Measurements from ENCODE around the gene HAGHL.
"Not testable (repeated sequence)": the region's sequence is repeated elsewhere in the genome, so short reads cannot be mapped to it uniquely, and the experiment has no call there.

HAGHL gene

DNA sequence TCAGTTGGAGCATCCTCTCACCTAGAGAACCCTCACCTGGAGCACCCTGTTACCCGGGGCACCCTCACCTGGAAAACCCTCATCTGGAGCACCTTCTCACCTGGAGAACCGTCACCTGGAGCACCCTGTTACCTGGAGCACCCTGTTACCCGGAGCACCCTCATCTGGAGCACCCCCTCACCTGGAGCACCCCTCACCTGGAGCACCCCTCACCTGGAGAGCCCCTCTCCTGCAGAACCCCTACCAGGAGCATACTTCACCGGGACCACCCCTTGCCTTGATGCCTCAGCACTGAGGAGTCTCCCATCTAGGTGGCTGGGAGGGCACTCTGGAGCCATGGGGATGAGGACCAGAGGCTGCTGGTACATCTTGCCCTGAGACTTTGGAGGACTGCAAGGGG, 17.9 kb upstream of the HAGHL start:
- DNase-seq: no peak

DNA sequence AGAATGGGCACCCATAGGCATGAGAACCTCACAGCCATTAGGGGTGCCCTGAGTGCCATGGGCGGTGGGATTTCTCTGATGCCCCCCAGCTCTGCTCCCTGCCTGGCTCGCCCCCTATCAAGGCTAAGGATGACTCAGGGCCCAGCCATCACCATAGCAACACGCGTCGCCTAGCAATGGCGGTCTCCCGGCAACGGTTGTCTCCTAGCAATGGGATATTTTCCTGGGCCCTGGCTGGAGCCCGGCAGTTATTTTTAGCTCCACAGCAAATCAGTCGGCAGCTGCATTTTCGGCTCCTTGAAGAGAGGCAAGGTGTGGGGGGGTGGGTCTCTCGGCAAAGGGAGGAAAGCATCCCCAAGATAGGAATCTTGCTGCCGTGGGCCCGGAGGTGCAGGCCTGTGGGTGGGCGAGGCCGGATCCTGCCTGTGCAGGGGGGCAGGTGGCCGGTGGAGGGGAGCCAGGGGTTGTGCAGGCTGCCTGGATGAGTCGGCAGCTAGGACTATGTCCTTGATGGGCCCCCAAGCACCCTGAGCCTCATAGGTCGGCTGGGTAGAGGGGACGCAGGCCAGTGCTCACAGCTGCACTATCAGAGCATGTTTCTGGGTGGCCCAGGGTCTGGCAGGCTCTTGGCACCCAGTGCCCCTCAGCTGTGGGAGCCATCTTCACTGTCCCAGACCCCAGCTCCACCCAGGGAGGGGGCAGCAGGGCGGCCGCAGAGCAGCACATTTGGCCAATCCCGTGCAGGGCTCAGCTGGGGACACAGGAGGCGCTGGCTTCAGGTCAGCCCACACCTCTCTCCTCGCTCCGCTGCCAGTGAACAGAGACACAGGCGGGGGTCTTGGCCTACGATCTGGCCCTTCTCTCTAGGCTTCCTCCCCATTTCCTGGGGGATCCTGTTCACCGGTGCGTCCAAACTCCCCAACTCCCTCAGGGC, 17.1 kb upstream of the HAGHL start:
- peak; percentile 77 for DNase-seq

DNA sequence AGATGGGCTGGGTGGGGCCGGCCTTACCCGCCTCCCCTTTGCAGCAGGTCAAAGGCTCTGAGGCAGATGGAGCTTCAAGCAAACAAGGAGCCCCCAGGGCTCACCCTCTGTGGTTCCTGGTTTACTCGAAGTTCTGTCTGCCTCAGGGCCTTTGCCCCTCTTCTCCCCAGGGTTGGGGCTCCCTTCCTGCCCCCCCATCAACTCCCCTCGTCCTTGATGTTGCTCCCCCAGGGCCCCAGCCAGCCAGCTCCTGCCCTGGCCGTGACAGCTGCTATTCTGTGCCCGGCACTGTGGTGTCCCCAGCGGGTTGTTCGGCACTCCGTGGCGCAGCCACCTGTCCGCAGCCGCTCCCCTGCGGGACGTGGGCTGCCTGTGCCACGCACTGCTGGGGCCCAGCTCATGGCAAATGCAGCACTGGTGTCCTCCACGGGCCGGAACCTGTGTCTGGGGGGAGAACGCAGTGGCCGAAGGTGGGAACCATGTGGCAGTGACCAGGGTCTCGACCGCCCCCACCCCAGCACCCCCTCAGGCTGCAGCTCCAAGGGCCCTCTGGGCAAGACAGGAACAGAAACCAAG, 16.3 kb upstream of the HAGHL start:
- no peak for DNase-seq

DNA sequence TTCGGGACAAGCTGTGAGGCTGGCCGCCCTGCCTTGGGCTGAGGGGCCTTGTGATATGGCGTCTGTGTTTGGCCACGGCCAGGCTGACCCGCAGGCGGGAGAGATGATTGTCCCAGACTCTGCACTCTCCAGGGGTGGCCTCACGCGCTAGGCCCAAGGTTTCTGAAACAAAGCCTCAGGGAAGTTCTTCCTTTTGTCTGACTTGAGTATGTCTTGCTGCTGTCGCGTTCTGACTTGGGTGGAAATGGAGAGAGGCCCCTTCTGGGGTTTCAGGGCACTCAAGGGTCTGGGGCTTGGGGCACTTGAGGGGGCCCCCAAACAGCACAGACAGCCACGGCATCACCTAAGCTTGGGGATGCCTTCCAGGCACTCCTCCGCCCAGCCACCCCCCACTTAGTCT, 15.8 kb upstream of the HAGHL start:
- no peak for DNase-seq

DNA sequence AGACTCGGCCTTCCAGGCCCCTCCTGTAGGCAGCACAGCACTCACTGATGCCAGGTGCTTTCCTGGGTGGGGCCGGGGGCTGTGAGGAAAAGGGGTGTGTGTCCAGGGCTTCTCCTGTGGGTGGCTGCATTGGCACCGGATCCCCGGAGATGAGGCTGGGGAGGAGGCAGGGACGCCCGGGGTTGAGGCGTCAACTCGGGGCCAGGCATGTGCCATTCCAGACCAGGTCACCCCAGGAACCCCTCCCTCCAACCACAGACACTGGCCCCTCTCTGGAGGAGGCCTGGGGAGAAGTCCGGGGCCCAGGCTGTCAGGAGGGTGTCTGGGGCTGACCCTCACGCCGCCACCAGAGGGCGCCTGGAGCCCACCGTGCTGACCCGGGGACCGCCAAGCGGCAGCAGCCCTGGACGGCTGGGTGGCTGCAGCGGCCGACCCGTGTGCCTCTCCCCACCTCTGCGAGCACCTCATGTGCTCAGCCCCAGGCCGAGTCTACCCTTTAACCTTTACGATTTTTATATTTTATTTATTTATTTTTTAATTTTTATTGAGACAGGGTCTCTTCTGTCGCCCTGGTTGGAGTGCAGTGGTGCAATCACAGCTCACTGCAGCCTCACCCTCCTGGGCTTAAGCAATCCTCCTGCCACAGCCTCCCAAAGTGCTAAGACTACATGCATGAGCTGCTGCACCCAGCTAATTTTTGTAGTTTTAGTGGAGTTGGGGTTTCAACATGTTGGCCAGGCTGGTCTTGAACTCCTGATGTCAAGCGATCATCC, 15.2 kb upstream of the HAGHL start:
- no peak for DNase-seq

DNA sequence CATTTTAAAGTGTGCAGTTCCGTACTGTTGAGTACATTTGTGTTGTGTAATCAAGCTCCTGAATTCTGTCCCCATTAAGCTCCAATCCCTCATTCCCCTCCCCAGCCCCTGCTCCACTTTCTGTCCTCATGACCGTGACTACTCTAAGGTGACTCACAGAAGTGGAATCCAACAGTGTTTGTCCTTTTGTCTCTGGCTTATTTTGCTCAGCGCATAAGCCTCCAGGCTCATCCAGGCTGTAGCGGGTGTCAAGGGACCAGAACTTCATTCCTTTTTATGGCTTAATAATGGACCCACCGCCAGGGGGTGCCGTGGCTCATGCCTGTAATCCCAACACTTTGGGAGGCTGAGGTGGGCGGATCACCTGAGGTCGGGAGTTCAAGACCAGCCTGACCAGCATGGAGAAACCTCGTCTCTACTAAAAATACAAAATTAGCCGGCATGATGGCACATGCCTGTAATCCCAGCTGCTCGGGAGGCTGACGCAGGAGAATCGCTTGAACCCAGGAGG, 14.1 kb upstream of the HAGHL start:
- DNase-seq: not testable (repeated sequence)

DNA sequence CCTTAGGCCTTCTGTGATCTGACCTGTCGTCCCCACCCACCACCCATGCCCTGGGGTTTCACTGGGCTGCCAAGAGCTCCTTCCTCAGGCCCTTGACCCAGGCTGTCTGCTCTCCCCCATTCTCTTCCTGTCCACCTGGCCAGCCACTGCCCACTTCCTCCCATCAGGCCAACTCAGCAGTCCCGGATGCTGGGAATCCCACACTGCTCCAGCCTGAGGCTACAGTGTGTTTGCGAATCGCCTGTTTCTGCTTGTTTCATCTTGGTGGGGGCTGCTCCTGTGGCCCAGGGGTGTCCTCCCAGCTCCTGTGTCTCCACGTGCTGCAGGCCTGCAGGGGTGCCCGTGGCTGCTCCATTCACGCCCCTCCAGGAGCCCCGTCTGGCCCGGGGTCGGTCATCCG, 12.8 kb upstream of the HAGHL start:
- no peak for DNase-seq

DNA sequence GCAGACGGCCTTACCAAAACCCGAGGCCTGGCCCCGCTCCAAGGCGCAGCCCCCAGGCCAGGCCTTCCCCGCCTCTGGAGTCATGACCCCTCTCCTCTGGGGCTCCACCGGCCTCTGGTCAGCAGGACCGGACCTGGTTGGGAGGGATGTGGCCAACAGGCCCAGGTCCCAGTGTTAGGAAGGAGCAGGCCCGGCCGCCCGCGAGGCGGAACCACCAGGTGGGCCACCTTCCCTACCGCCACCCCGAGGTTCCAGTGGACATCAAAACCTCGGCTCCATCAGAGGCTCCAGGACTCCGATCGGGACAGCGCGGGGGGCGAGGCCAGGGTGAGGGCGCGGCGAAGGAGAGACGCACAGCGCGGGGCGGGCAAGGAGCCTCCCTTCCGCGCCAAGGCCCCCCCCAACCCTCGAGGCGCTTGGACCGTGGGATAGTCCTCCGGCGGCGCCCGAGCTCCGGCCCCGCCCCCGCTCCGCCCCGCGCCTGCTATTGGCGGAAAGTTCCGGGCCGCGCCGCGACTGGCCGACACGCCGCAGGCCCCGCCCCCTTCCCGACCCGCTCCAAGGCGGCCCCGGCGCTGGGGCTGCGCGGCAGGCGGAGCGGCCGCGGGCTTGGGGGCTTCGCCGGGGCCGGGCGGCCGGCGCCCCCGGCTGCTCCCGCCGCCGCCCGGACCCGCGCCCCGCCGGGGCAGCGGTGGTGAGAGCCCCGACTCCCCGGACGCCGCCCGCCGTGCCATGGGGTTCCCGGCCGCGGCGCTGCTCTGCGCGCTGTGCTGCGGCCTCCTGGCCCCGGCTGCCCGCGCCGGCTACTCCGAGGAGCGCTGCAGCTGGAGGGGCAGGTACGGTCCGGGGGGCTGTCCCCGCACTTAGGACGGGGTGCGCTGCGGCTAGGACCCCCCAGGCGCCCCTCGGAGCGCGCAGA, 12.1 kb upstream of the HAGHL start, which contains the start of gene METRN:
Gene METRN, plus strand, starts transcription at position 561 of the 919 bp plus-strand sequence. Its CDS starts 172 bp downstream, at position 733.
- peak; percentile 18 for DNase-seq

DNA sequence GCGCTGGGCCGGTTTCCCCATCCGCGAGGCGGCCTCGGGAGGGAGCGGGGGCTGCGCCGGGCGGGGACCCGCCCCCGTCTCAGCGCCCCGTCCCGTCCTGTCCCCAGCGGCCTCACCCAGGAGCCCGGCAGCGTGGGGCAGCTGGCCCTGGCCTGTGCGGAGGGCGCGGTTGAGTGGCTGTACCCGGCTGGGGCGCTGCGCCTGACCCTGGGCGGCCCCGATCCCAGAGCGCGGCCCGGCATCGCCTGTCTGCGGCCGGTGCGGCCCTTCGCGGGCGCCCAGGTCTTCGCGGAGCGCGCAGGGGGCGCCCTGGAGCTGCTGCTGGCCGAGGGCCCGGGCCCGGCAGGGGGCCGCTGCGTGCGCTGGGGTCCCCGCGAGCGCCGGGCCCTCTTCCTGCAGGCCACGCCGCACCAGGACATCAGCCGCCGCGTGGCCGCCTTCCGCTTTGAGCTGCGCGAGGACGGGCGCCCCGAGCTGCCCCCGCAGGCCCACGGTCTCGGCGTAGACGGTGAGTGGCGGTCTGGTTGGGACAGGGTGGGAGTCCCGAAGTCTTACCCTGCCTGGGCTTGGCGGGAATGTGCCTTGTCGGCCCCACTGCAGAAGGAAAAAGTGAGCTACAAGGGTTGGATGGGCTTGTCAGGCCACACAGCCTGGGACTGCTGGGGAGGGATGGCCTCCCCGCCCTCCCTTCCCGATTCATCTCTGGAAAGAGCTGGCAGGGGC, 11.3 kb upstream of the HAGHL start:
- DNase-seq: no peak

DNA sequence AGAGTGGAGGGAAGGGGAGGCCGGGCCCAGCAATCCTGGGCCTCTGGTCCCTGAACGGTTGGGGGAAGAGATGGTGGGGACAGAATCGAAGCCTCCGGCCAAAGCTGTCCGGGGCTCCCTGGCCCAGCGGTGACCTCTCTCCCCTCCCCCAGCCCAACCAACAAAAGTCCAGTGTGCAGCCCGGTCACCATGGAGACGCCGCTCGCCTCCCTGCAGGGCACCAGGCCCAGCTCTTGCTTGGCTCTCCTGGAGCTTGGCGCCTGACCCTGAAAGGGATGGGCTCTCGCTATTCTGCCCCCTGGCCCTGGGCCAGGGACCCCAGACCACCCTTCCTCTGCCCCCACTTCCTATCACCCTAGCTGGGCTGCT, 10.7 kb upstream of the HAGHL start:
- DNase-seq: no peak

DNA sequence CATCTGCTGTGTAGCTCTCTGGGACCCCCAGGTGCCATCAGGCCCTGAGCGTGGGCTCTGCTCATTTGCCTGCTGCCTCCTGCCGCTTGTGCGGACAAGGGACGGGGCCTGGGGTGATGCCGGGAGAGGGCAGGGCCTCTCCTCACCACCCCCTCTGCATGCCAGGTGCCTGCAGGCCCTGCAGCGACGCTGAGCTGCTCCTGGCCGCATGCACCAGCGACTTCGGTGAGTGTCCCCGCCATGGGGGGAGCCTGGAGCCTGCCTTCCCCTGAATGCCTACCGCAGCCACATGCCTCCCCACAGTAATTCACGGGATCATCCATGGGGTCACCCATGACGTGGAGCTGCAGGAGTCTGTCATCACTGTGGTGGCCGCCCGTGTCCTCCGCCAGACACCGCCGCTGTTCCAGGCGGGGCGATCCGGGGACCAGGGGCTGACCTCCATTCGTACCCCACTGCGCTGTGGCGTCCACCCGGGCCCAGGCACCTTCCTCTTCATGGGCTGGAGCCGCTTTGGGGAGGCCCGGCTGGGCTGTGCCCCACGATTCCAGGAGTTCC, 10.1 kb upstream of the HAGHL start:
- no peak for DNase-seq

DNA sequence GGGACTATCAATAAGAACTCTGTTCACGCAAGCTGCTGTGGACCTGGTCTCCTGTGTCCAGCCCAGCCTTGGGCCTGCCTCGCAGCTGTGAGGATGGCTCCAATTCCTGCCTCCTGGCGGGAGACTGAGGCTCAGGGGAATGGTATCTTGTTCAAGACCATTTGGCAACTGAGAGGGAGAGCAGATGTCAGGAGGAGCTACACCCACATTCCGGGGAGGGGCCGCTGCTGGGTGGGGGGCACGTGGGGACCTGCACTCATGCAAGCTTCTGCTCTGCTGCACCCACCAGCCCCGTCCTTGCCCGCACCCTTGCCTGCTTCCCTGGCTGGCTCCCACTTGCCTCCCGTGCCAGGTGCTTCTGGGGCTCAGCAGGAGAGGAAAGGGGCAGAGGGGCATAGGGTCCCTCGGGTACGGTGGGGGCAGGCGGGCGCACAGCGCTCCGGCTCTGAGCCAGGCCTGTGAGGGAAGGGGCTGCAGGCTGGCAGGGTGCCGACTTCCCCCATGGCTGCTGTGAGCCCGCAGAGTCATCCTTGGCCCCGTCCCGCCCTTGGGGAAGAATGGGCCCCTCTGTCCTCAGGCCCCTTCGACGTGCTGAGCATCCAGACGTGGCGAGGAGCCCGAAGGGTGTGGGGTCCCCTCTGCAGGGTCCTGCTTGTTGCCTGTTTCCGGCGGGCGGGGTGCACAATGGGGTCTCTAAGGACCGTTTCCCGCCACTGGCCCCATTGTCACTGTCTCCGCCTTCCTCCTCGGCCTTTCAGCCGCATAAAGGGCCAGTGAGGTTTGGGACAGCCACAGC, 9.3 kb upstream of the HAGHL start:
- DNase-seq: no peak

DNA sequence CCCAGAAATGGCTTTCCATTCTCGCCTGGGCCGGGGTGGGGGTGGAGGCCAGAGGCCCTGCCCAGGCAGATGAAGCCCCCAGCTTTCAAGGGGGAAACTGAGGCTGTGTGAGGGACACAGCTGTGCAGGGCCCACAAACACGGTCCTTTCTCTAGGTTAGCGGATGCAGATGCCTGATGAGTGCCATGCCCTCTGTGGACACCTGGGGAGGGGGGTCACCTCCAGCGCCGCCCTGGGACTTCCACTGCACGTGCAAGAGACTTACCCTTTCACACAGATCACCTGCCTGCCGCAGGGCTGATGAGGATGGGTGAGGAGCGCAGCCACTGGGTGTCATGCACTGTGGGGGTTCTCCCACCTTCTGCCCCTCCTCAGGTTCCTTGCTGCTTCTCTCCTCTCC, 8.5 kb upstream of the HAGHL start:
- DNase-seq: no peak

DNA sequence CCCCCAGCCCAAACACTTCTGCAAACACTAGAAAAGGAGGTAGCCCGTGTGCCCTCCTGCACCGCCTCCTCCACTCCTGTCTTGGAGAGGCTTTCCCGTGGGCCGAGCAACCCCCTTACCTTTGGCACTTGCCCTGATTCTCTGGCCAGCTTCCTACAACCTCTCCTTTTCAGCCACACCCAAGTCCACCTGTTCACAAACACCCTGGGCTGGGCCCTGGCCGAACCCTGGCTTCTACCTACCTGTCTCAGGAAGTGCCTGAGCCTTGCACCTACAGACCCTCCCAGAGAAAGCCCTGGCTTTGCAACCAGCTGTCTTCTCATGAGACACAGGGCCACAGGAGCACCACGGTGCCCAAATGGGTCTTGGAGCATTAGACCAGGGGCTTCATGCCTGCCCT, 8.0 kb upstream of the HAGHL start:
- no peak for DNase-seq

DNA sequence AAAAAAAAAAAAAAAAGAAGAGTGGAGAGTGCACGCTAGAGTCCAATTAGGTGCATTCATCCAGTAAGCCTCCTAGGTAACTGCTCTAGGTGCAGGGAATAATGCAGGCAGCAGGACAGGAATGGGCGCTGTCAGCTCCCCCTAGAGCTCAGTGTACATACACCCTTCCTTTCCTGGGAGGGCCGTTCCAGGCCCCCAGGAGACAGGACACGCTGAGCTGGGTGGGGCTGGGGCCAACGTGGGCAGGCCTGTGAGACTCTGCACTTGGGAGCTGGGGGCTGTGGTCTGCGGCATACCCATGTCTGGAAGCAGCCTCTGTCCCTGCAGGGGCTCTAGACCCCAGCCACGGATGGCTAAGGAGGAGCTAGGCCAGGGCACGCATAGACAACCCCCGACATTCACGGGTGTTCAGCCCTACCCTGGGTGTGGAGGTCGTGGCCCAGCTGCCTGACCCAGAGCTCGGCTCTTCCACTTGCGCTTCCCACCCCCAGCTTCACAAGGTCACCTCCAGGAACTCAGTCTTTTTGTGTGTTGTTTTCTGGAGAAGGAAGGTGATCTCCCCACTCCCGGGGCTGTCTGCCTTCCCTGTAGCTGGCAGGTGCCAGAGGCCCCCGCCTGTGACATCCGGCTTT, 7.0 kb upstream of the HAGHL start:
- no peak for DNase-seq

DNA sequence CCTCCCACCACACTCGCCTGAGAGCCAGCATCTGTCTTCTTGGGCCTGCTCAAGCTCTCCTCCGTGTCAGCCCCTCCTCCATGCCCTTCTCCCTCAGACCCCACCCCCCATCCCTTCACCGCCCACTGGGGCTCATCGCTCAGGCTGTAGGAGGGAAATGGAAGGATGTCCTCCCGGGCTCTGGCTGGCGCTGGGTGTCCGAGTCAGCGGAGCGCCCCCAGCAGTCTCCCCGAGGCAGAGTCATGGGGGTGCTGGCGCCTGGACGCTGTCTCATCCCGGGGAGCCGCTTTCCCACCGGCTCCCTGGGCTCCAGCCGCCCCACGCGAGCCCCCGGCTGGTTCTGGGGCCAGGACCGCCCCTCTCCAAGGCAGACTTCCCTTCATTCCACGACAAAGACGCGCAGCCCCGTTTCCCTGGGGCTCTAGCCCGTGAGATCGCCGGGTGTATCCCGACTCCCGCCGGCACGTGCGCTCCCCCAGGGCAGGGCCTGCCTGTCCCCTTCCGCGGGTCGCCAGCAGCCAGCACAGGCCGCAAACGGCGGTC, 6.4 kb upstream of the HAGHL start:
- peak; percentile 64 for DNase-seq

DNA sequence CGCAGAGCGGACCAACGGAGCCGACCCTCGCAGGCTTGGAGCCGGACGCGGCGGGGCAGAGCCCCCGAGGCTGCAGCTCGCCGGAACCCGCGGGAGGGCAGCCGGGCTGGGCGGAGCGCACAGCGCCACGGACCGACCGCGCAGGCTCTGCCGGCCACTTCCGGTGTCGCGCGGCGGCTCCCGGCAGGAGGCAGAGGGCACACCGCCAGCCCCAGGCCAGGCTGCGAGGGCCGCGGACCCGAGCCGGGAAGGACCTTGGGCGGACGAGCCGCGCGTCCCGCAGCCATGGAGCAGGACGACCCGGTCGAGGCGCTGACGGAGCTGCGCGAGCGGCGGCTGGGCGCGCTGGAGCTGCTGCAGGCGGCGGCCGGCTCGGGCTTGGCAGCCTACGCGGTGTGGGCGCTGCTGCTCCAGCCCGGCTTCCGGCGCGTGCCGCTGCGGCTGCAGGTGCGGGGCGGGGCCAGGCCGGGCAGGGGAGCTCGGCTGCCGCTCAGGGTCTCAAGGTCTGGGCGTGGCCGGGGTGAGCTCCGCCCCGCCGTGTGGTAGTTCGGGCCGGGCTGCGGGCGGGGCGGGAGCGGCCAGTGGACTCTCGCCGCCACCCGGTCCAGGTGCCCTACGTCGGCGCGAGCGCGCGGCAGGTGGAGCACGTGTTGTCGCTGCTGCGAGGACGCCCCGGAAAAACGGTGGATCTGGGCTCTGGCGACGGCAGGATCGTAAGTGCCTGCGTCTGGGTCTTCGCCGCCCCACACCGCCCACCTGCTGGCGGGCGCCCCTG, 5.7 kb upstream of the HAGHL start, which contains the start of gene ANTKMT:
Gene ANTKMT, plus strand, starts transcription at position 157 of the 775 bp plus-strand sequence. Its CDS starts 129 bp downstream, at position 286.
- DNase-seq: no peak

DNA sequence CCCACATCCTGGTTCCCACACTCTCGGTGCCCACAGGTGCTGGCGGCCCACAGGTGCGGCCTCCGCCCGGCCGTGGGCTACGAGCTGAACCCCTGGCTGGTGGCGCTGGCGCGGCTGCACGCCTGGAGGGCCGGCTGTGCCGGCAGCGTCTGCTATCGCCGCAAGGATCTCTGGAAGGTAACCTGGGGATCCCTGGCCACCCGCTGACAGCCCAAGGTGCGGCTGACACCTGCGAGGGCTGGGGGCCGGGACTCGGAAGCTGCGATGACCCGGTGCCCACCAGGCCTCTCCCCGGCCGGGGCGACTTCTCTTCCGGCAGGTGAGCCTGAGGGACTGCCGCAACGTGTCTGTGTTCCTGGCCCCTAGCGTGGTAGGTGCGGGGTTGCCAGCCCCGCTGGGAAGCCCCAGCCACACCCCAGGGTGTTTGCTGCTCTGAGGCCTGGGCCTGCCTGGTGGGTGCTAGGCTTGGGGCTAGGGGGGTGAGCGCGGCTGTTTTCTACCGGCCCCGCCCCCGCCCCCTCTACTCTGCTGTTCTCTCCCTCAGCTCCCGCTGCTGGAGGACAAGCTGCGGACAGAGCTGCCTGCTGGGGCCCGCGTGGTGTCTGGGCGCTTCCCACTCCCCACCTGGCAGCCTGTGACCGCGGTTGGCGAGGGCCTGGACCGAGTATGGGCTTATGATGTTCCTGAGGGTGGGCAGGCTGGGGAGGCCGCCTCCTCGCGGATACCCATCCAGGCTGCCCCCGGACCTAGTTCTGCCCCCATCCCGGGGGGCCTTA, 5.0 kb upstream of the HAGHL start:
- DNase-seq: no peak
